Keratinocyte (primary cell): ENCODE measurements around the gene CCNL2. TPM values are rescaled to one million over a fixed set of nuclear protein-coding genes. Genes with fewer than 3 reads are reported as not detected.

Experiments
- DNase-seq: peaks from one replicate; pipeline ENCODE4 v3.0.0-alpha.2; 2011; ENCODE audit warnings: low read depth, missing footprints, low spot score
- FAIRE-seq: peaks from 2 replicates; lab custom pipeline; 2011; peaks lifted over from hg19 to GRCh38; lab: Jason Lieb, UNC
- H2AFZ ChIP-seq: 2 replicates; pipeline ENCODE4 v1.6.0; 2012; ENCODE audit warnings: low read length, control low read depth, inconsistent platforms; ENCODE audit not compliant: control insufficient read depth
- H3K27ac ChIP-seq: 2 replicates; pipeline ENCODE4 v1.5.1; 2011; ENCODE audit warnings: low read length; ENCODE audit not compliant: control insufficient read depth, insufficient read depth
- H3K27me3 ChIP-seq: 3 replicates; pipeline ENCODE4 v1.6.0; 2011; ENCODE audit warnings: low read length; ENCODE audit not compliant: control insufficient read depth, insufficient read depth; ENCODE audit errors: extremely low read depth
- H3K36me3 ChIP-seq, 2 experiments: 2 replicates in 1 of 2; 3 replicates in 1 of 2; pipeline ENCODE4 v1.5.1; 2011; ENCODE audit warnings: low read length in 2 of 2, mild to moderate bottlenecking in 1 of 2; ENCODE audit not compliant: control insufficient read depth in 2 of 2, insufficient read depth in 2 of 2; ENCODE audit errors: extremely low read depth in 1 of 2
- H3K4me1 ChIP-seq: 3 replicates; pipeline ENCODE4 v1.5.1; 2011; ENCODE audit warnings: low read length; ENCODE audit not compliant: control insufficient read depth, insufficient read depth; ENCODE audit errors: extremely low read depth
- H3K4me2 ChIP-seq: 3 replicates; pipeline ENCODE4 v1.6.0; 2011; ENCODE audit warnings: low read depth, low read length; ENCODE audit not compliant: control insufficient read depth, insufficient read depth; ENCODE audit errors: extremely low read depth
- H3K4me3 ChIP-seq, 3 experiments: fragments of 200-600 bp in 1 of 3; sonication (generic) in 1 of 3; 2 replicates in 2 of 3; 3 replicates in 1 of 3; pipeline ENCODE4 v1.5.1; 2011 to 2016; ENCODE audit warnings: low read length in 3 of 3, mild to moderate bottlenecking in 3 of 3, control low read depth in 2 of 3, inconsistent platforms in 1 of 3, low read depth in 1 of 3, mixed read lengths in 1 of 3, mixed run types in 1 of 3, moderate library complexity in 1 of 3; ENCODE audit not compliant: control insufficient read depth in 2 of 3, insufficient read depth in 2 of 3; ENCODE audit errors: extremely low read depth in 1 of 3
- H3K79me2 ChIP-seq: 2 replicates; pipeline ENCODE4 v1.6.0; 2012; ENCODE audit warnings: low read length; ENCODE audit not compliant: control insufficient read depth, insufficient read depth
- H3K9ac ChIP-seq: 3 replicates; pipeline ENCODE4 v1.6.0; 2011; ENCODE audit warnings: low read length; ENCODE audit not compliant: control insufficient read depth, insufficient read depth; ENCODE audit errors: extremely low read depth
- H3K9me1 ChIP-seq: 3 replicates; pipeline ENCODE4 v1.6.0; 2011; ENCODE audit warnings: low read length; ENCODE audit not compliant: control insufficient read depth, insufficient read depth; ENCODE audit errors: extremely low read depth
- H3K9me3 ChIP-seq: 2 replicates; pipeline ENCODE4 v1.5.1; 2012; ENCODE audit warnings: low read depth, low read length; ENCODE audit not compliant: control insufficient read depth
- H4K20me1 ChIP-seq: 3 replicates; pipeline ENCODE4 v1.6.0; 2011; ENCODE audit warnings: low read length; ENCODE audit not compliant: control insufficient read depth, insufficient read depth; ENCODE audit errors: extremely low read depth
- EZH2 ChIP-seq: IDR thresholded peaks from one replicate; pipeline ENCODE4 v1.6.1; 2012; ENCODE audit warnings: inconsistent platforms, mild to moderate bottlenecking, low read length, moderate library complexity
- dilution Hi-C: fragments of 300-500 bp; cut with MboI; formaldehyde crosslinking; loops from one replicate; pipeline ENCODE4 v1.7.0; 2020; ENCODE audit warnings: low sequenced_read_pairs; ENCODE audit not compliant: extremely low pct_ligation_motif_present
- polyA plus RNA-seq, 5 experiments: library from polyadenylated mRNA; depleted of rRNA in 3 of 5; stranded (reverse) in 3 of 5; stranded (forward) in 1 of 5; unstranded in 1 of 5; fragments of >200 nt; gene quantifications; 1 replicate in 1 of 5; 2 replicates in 3 of 5; 3 replicates in 1 of 5; pipeline versions ENCODE4 v1.2.1 to v1.2.3, GENCODE V29; 2011 to 2012; ENCODE audit warnings: missing spikeins in 2 of 5, low read depth in 1 of 5, low replicate concordance in 1 of 5
- TF ChIP-seq, protein P1 (sequence below), 3 experiments: IDR thresholded peaks in 1 of 3; conservative IDR thresholded peaks in 1 of 3; optimal IDR thresholded peaks in 1 of 3; 2 replicates in 2 of 3; 3 replicates in 1 of 3; pipeline versions ENCODE3 to v1.5.1; 2011; ENCODE audit warnings: low read length in 3 of 3, mild to moderate bottlenecking in 3 of 3, moderate library complexity in 2 of 3, control low read depth in 1 of 3, inconsistent platforms in 1 of 3; ENCODE audit not compliant: insufficient read depth in 2 of 3; ENCODE audit errors: extremely low read depth in 1 of 3

CCNL2 gene
- polyA plus RNA-seq, 1 donor (not counting 4 experiments of a cell fraction or from before 2014, with no cell fraction given): 140 TPM

DNA sequence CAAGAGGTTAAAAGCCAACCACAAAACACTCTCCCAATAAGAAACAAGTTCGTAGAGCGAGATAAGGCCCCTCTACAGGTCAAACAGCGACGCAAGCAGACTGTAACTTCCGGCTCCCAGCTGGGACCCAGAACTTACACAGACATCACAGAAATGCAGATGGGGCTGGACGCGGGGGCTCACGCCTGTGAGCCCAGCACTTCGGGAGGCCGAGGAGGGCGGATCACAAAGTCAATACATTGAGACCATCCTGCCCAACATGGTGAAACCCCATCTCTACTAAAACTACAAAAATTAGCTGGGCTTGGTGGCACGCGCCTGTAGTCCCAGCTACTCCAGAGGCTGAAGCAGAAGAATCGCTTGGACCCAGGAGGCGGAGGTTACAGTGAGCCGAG is 11.1 kb downstream of the CCNL2 start:
- Histone ChIP-seq H3K27ac (no peak overlapping the region), H2AFZ (no peak overlapping the region), H3K4me3 (no peak overlapping the region), H3K9me3 (no peaks in the 10 kb centered on the region), H3K4me2 (no peak overlapping the region), H3K27me3 (no peaks in the 10 kb centered on the region), H4K20me1 (no peaks in the 10 kb centered on the region), H3K79me2 (peaks cover 14% of the 10 kb centered on the region), H3K36me3 (peaks cover 51 to 64% of the 10 kb centered on the region in 2 experiments), H3K4me1 (no peaks in the 10 kb centered on the region), H3K9me1 (no peaks in the 10 kb centered on the region), H3K9ac (no peak overlapping the region)
- TF ChIP-seq EZH2: no peak
- TF ChIP-seq, protein P1, sequence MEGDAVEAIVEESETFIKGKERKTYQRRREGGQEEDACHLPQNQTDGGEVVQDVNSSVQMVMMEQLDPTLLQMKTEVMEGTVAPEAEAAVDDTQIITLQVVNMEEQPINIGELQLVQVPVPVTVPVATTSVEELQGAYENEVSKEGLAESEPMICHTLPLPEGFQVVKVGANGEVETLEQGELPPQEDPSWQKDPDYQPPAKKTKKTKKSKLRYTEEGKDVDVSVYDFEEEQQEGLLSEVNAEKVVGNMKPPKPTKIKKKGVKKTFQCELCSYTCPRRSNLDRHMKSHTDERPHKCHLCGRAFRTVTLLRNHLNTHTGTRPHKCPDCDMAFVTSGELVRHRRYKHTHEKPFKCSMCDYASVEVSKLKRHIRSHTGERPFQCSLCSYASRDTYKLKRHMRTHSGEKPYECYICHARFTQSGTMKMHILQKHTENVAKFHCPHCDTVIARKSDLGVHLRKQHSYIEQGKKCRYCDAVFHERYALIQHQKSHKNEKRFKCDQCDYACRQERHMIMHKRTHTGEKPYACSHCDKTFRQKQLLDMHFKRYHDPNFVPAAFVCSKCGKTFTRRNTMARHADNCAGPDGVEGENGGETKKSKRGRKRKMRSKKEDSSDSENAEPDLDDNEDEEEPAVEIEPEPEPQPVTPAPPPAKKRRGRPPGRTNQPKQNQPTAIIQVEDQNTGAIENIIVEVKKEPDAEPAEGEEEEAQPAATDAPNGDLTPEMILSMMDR (optimal IDR thresholded peaks at IDR 0.05 in 1 of 3, IDR thresholded peaks at IDR 0.05 in 1 of 3, conservative IDR thresholded peaks at IDR 0.05 in 1 of 3; ENCODE audit: extremely low read depth in 1 of 3, insufficient read depth in 2 of 3, low read length in 3 of 3): no peak
- FAIRE-seq (no peak), DNase-seq (no peak)
- dilution Hi-C loops: no loop called here

DNA sequence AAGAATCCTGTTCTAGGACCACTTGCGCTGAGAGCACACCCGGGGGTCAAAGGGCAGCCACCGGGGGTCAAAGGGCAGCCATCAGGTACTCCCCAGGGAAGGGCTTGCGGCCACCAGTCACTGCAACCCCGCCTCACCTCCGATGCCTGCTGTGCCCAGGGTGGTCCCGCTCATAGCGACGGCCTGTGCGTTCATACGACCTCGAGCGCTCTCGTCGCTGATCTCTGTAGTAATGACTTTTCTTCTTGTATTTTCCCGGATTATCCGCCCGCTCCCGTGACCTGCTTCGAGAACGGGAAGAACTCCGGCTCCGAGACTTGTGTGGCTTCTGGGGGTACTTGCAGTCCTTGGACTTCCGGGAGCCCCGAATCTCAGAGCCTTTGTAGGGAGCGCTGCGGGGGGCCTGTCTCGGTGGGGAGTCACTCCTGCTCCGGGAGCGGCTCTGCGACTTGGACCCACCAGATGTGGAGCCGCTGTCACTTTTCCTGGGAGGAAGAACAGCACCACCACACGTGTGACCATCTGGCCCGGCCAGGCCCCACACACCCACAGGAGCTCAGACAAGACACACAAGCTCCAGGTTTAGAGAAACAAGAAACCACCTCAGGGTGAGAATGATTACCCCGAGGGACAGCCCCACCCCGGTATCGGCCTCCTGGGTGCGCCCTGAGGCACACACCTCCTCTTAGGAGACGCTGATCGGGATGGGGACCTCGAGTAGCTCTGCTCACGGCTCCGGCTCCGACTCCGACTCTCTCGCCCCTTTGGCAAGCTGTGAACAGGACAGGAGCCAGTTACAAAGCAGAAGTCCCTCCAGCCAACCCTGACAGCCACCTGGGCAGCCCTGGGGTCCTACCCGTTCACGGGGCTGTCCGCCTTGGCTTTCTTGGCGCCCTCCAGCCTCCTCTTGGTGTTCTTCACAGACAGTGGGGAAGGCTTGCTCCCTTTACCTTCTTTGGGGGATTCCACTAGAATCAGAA is 11.7 kb downstream of the CCNL2 start:
- FAIRE-seq: no peak
- H2AFZ ChIP-seq: no peak overlapping the region
- H3K4me1 ChIP-seq: no peaks in the 10 kb centered on the region
- H3K27me3 ChIP-seq: no peaks in the 10 kb centered on the region
- H3K79me2 ChIP-seq: peaks cover 13% of the 10 kb centered on the region
- H3K36me3 ChIP-seq: peaks cover 49 to 57% of the 10 kb centered on the region in 2 experiments
- H3K9me1 ChIP-seq: no peaks in the 10 kb centered on the region
- dilution Hi-C loops: no loop called here
- no peaks in the 10 kb centered on the region for H4K20me1 ChIP-seq
- H3K27ac ChIP-seq: no peak overlapping the region
- no peak overlapping the region for H3K9ac ChIP-seq
- no peak overlapping the region for H3K4me2 ChIP-seq
- DNase-seq: no peak
- no peak overlapping the region for H3K4me3 ChIP-seq
- no peaks in the 10 kb centered on the region for H3K9me3 ChIP-seq
- no peak for TF ChIP-seq EZH2
- TF ChIP-seq, protein P1 (optimal IDR thresholded peaks at IDR 0.05 in 1 of 3, IDR thresholded peaks at IDR 0.05 in 1 of 3, conservative IDR thresholded peaks at IDR 0.05 in 1 of 3; ENCODE audit: extremely low read depth in 1 of 3, insufficient read depth in 2 of 3, low read length in 3 of 3): no peak
